OCI-LY1 (cell line): ENCODE measurements around the gene CRYBB3.

Experiments used
- H2AFZ ChIP-seq: fragments of 200-600 bp; sonication (generic), shearing (Covaris generic); 2 replicates; pipeline ENCODE4 v1.6.0; 2014; ENCODE audit warnings: antibody characterized with exemption, mild to moderate bottlenecking, low read length
- H3F3A ChIP-seq: fragments of 200-600 bp; sonication (generic), shearing (Covaris generic); 2 replicates; pipeline ENCODE4 v1.6.0; 2014; ENCODE audit warnings: mild to moderate bottlenecking, antibody characterized with exemption, low read length, moderate library complexity; ENCODE audit not compliant: insufficient read depth
- H3K27ac ChIP-seq: fragments of 200-600 bp; sonication (generic); 2 replicates; pipeline ENCODE4 v1.5.1; 2014; ENCODE audit warnings: low read length, mixed run types, mild to moderate bottlenecking, low read depth; ENCODE audit not compliant: poor library complexity, severe bottlenecking
- H3K27me3 ChIP-seq: fragments of 200-600 bp; sonication (generic); 2 replicates; pipeline ENCODE4 v1.6.0; 2014; ENCODE audit warnings: antibody characterized with exemption, mild to moderate bottlenecking, low read length, moderate library complexity; ENCODE audit not compliant: insufficient read depth
- H3K36me3 ChIP-seq: fragments of 200-600 bp; sonication (generic); 2 replicates; pipeline ENCODE4 v1.6.1; 2014; ENCODE audit warnings: mild to moderate bottlenecking, antibody characterized with exemption, low read length, moderate library complexity, mixed read lengths; ENCODE audit not compliant: insufficient read depth
- H3K4me1 ChIP-seq: fragments of 200-600 bp; sonication (generic); 2 replicates; pipeline ENCODE4 v1.5.1; 2014; ENCODE audit warnings: mild to moderate bottlenecking, low read length, moderate library complexity; ENCODE audit not compliant: insufficient read depth, severe bottlenecking
- H3K4me2 ChIP-seq: fragments of 200-600 bp; sonication (generic), shearing (Covaris generic); 2 replicates; pipeline ENCODE4 v1.6.1; 2014; ENCODE audit warnings: low read length
- H3K4me3 ChIP-seq: fragments of 200-600 bp; sonication (generic); 2 replicates; pipeline ENCODE4 v1.5.1; 2014; ENCODE audit warnings: low read length, low read depth, mild to moderate bottlenecking, mixed read lengths; ENCODE audit not compliant: poor library complexity, severe bottlenecking
- H3K79me2 ChIP-seq: fragments of 200-600 bp; shearing (Covaris generic); 2 replicates; pipeline ENCODE4 v1.6.1; 2016; ENCODE audit warnings: mixed run types, low read length, mixed read lengths; ENCODE audit not compliant: insufficient read depth
- H3K9ac ChIP-seq: fragments of 200-600 bp; sonication (generic), shearing (Covaris generic); 2 replicates; pipeline ENCODE4 v1.6.1; 2014; ENCODE audit warnings: mild to moderate bottlenecking, low read length, mixed read lengths
- H3K9me2 ChIP-seq: fragments of 200-600 bp; sonication (generic), shearing (Covaris generic); 2 replicates; pipeline ENCODE4 v1.6.1; 2014; ENCODE audit warnings: low read depth, mild to moderate bottlenecking, low read length, mixed read lengths
- H3K9me3 ChIP-seq: fragments of 200-600 bp; shearing (Covaris generic); 2 replicates; pipeline ENCODE4 v1.6.1; 2014; ENCODE audit warnings: low read length, mixed read lengths
- H4K20me1 ChIP-seq: fragments of 200-600 bp; sonication (generic), shearing (Covaris generic); 2 replicates; pipeline ENCODE4 v1.6.0; 2016; ENCODE audit warnings: mild to moderate bottlenecking, low read length; ENCODE audit not compliant: insufficient read depth
- CTCF ChIP-seq: fragments of 200-600 bp; sonication (generic), shearing (Covaris generic); IDR thresholded peaks from 2 replicates; pipeline ENCODE4 v1.5.1; 2017; ENCODE audit warnings: mild to moderate bottlenecking, antibody characterized with exemption, low read length, moderate library complexity, mixed read lengths
- EZH2 ChIP-seq: fragments of 200-600 bp; sonication (generic), shearing (Covaris generic); IDR thresholded peaks from 2 replicates; pipeline ENCODE4 v1.8.0; 2017; ENCODE audit warnings: borderline replicate concordance, mixed run types, mild to moderate bottlenecking, antibody characterized with exemption, low read length, moderate library complexity, mixed read lengths

CRYBB3 gene

GRCh38 chr22:25165785-25166184 lies 33.9 kb upstream of the CRYBB3 start:
- Histone ChIP-seq H4K20me1 (no peaks in the 10 kb centered on the region), H3K9me3 (no peaks in the 10 kb centered on the region), H3K4me1 (no peaks in the 10 kb centered on the region), H3K36me3 (no peaks in the 10 kb centered on the region), H2AFZ (no peak overlapping the region), H3K4me2 (no peak overlapping the region), H3K27me3 (no peaks in the 10 kb centered on the region; the same call in 1 of the 2 replicates), H3K27ac (no peak overlapping the region), H3K79me2 (no peaks in the 10 kb centered on the region), H3K9me2 (no peaks in the 10 kb centered on the region), H3K9ac (no peak overlapping the region), H3F3A (no peaks in the 10 kb centered on the region), H3K4me3 (no peak overlapping the region)
- no peak for TF ChIP-seq EZH2
- TF ChIP-seq CTCF = no peak

GRCh38 chr22:25166266-25167040 lies 33.2 kb upstream of the CRYBB3 start:
- no peaks in the 10 kb centered on the region for H4K20me1 ChIP-seq
- no peaks in the 10 kb centered on the region for H3K9me3 ChIP-seq
- H3K36me3 ChIP-seq = no peaks in the 10 kb centered on the region
- H2AFZ ChIP-seq = no peak overlapping the region
- no peaks in the 10 kb centered on the region for H3K9me2 ChIP-seq
- H3K27ac ChIP-seq = no peak overlapping the region
- H3K9ac ChIP-seq = no peak overlapping the region
- TF ChIP-seq CTCF (no peak), EZH2 (no peak)
- no peaks in the 10 kb centered on the region for H3K4me1 ChIP-seq
- no peaks in the 10 kb centered on the region for H3F3A ChIP-seq
- H3K4me2 ChIP-seq = no peak overlapping the region
- H3K79me2 ChIP-seq = no peaks in the 10 kb centered on the region
- no peak overlapping the region for H3K4me3 ChIP-seq
- H3K27me3 ChIP-seq = no peaks in the 10 kb centered on the region; the same call in 1 of the 2 replicates

- Histone ChIP-seq H3K27ac (no peak overlapping the region), H3K4me2 (no peak overlapping the region), H3K9me2 (no peaks in the 10 kb centered on the region), H3K4me3 (no peak overlapping the region), H2AFZ (no peak overlapping the region), H3K79me2 (no peaks in the 10 kb centered on the region), H3K27me3 (no peaks in the 10 kb centered on the region; the same call in 1 of the 2 replicates), H3K36me3 (no peaks in the 10 kb centered on the region), H4K20me1 (no peaks in the 10 kb centered on the region), H3K9me3 (no peaks in the 10 kb centered on the region), H3F3A (no peaks in the 10 kb centered on the region), H3K4me1 (no peaks in the 10 kb centered on the region), H3K9ac (no peak overlapping the region)
- TF ChIP-seq EZH2 (no peak), CTCF (no peak)
Measured at GRCh38 chr22:25167082-25167481, 32.6 kb upstream of the CRYBB3 start.
